ENCODE results near the gene CTF1. TPM values are rescaled to one million over a fixed set of nuclear protein-coding genes. Genes with fewer than 3 reads are reported as not detected.
"Not testable (repeated sequence)": the region's sequence is repeated elsewhere in the genome, so short reads cannot be mapped to it uniquely, and the experiment has no call there.

CTF1 gene
- total RNA-seq, 4 donors from 2014 or later: 2.6 to 7.5 (median 5.6) TPM

DNA sequence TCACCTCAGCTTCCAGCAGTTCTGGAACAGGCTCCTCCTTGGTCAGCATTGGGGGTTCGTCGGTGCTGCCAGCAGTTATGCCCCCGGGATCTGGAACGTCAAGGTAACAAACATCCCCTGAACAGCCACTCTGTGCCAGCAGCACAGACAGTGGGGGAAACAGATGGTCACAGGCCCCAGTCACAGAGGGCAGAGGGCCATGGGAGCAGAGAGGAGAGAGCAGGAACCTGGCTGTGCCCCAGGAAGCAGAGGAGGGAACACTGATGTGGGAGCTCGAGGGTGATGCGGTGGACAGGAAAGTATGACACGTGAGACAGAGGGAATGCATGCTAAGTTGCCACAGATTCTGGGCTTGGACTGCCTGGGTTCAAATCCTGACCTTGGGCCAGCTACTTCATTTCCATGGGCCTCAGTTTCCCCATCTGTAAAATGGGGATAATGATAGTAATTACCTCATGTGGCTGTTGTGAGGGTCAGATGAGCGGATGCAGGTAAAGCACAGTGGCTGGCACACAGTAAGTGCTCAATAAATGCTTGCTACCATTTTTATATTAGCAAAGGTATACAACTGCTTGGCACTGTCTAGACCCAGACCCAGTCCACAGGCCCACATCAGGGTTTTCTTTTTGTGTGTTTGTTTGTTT, 7.4 kb upstream of the CTF1 start:
- H3K4me3 ChIP-seq (replicated peaks in 1 of 3): no peak overlapping the region
- 84 to 87% methylated on average over 5 to 8 of the region's 8 CpGs for WGBS, 2 donors
- TF ChIP-seq CTCF (IDR thresholded peaks at IDR 0.05) (no peak), POLR2A (IDR thresholded peaks at IDR 0.05) (no peak)
- intact Hi-C loops (cut with DNase I): no loop called here
- H3K27ac ChIP-seq: peak overlapping the region in 2 of 3 donors; percentile 72 to 82
- no peaks in the 10 kb centered on the region for H3K36me3 ChIP-seq
- peaks cover 7 to 24% of the 10 kb centered on the region in 2 donors for H3K4me1 ChIP-seq
- H3K27me3 ChIP-seq: no peaks in the 10 kb centered on the region
- no peaks in the 10 kb centered on the region for H3K9me3 ChIP-seq
- DNase-seq: peak in 1 of 2 donors; percentile 39

DNA sequence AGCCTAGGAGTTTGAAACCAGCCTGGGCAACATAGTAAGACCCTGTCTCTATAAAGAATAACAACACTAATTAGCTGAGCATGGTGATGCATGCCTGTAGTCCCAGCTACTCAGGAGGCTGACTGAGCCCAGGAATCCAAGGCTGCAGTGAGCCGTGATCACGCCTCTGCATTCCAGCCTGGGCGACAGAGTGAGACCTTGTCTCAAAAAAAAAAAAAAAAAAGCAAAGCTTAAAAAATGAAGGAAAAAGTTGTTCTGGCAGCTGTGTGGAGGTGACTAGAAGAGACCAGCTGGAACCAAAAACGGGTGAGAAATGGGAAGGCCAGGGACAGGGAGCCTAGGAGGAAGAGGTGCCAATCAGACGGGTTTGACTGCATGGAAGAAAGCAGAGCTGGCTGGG, 6.7 kb upstream of the CTF1 start:
- Histone ChIP-seq H3K4me3 (replicated peaks in 1 of 3) (no peak overlapping the region), H3K36me3 (no peaks in the 10 kb centered on the region), H3K27me3 (no peaks in the 10 kb centered on the region), H3K9me3 (no peaks in the 10 kb centered on the region), H3K27ac (peak overlapping the region; percentile 72 to 82 (median 74)), H3K4me1 (peaks cover 12 to 28% of the 10 kb centered on the region in 2 donors)
- WGBS, 2 donors: 27 to 47% methylated on average over 5 of the region's 5 CpGs
- intact Hi-C loops (cut with DNase I): no loop called here
- DNase-seq: peak; percentile 80 to 88
- TF ChIP-seq CTCF (IDR thresholded peaks at IDR 0.05) (no peak), POLR2A (IDR thresholded peaks at IDR 0.05) (no peak)

- Histone ChIP-seq H3K4me1 (peaks cover 14 to 40% of the 10 kb centered on the region in 2 donors), H3K27ac (peak overlapping the region in 1 of 3 donors; percentile 30)
- WGBS, 2 donors: 89 to 90% methylated on average over 15 of the region's 15 CpGs
- H3K27me3 ChIP-seq; H3K36me3 ChIP-seq; H3K4me3 ChIP-seq (replicated peaks in 1 of 3); DNase-seq; H3K9me3 ChIP-seq; intact Hi-C loops (cut with DNase I): not testable (repeated sequence)
Measured at GRCh38 chr16:30891043-30891823, 5.2 kb upstream of the CTF1 start.

- H3K36me3 ChIP-seq: no peaks in the 10 kb centered on the region
- peaks cover 17 to 47% of the 10 kb centered on the region in 2 donors for H3K4me1 ChIP-seq
- intact Hi-C loops (cut with DNase I): no loop called here
- peak overlapping the region in 2 of 3 donors; percentile 62 to 70 for H3K4me3 ChIP-seq (replicated peaks in 1 of 3)
- no peaks in the 10 kb centered on the region for H3K9me3 ChIP-seq
- DNase-seq: no peak
- TF ChIP-seq POLR2A (IDR thresholded peaks at IDR 0.05) (no peak), CTCF (IDR thresholded peaks at IDR 0.05) (no peak)
- WGBS, 2 donors: 60 to 75% methylated on average over 20 of the region's 20 CpGs
- no peaks in the 10 kb centered on the region for H3K27me3 ChIP-seq
- H3K27ac ChIP-seq: peak overlapping the region; percentile 88 to 90 (median 90)
Measured at GRCh38 chr16:30892670-30893416, 3.6 kb upstream of the CTF1 start.

- Histone ChIP-seq H3K4me3 (replicated peaks in 1 of 3) (peak overlapping the region; percentile 51 to 70 (median 62)), H3K4me1 (peaks cover 17 to 47% of the 10 kb centered on the region in 2 donors), H3K9me3 (no peaks in the 10 kb centered on the region), H3K36me3 (no peaks in the 10 kb centered on the region), H3K27ac (peak overlapping the region; percentile 88 to 90 (median 90)), H3K27me3 (no peaks in the 10 kb centered on the region)
- DNase-seq: peak; percentile 10 to 26
- TF ChIP-seq CTCF (IDR thresholded peaks at IDR 0.05) (no peak), POLR2A (IDR thresholded peaks at IDR 0.05) (no peak)
- WGBS, 2 donors: 0 to 3% methylated on average over 2 to 7 of the region's 11 CpGs
- intact Hi-C loops (cut with DNase I): no loop called here
Measured at GRCh38 chr16:30893417-30893743, 3.0 kb upstream of the CTF1 start.
